NCI-H128 (cell line): ENCODE results near the gene MGME1.

Source experiments
- DNase-seq: peaks from one replicate; lab custom pipeline; 2025; ENCODE audit not compliant: unreplicated experiment; lab: John Stamatoyannopoulos, UW

The MGME1 gene

GRCh38 chr20:17968366-17969277 lies at the start of gene MGME1, which contains the start of gene SNX5:
TSS of gene MGME1 (plus strand) at chr20:17969018. CDS start at chr20:17969860, 842 bp downstream.
TSS of gene SNX5 (minus strand) at chr20:17968794. CDS start at chr20:17968425, 369 bp downstream.
- DNase-seq = peak; percentile 95

GRCh38 chr20:17919149-17919548 lies 49.7 kb upstream of the MGME1 start:
- DNase-seq = no peak

GRCh38 chr20:17921774-17922173 lies 47.0 kb upstream of the MGME1 start:
- no peak for DNase-seq

GRCh38 chr20:17925141-17925939 lies 43.5 kb upstream of the MGME1 start:
- DNase-seq = no peak

- no peak for DNase-seq
These were observed 42.9 kb upstream of the MGME1 start for GRCh38 chr20:17925940-17926300.

- DNase-seq = no peak
These were observed 40.6 kb upstream of the MGME1 start for GRCh38 chr20:17928211-17928611.

- no peak for DNase-seq
These were observed 40.0 kb upstream of the MGME1 start for GRCh38 chr20:17928633-17929311.

GRCh38 chr20:17931513-17931912 lies 37.3 kb upstream of the MGME1 start:
- no peak for DNase-seq

GRCh38 chr20:17932396-17932795 lies 36.4 kb upstream of the MGME1 start:
- DNase-seq = no peak

GRCh38 chr20:17933121-17933520 lies 35.7 kb upstream of the MGME1 start:
- no peak for DNase-seq

GRCh38 chr20:17933711-17934110 lies 35.1 kb upstream of the MGME1 start:
- DNase-seq = no peak

GRCh38 chr20:17934141-17934862 lies 34.5 kb upstream of the MGME1 start:
- DNase-seq = no peak

- no peak for DNase-seq
These were observed 33.6 kb upstream of the MGME1 start for GRCh38 chr20:17935186-17935585.

- no peak for DNase-seq
These were observed 33.1 kb upstream of the MGME1 start for GRCh38 chr20:17935761-17936160.

GRCh38 chr20:17936286-17936760 lies 32.5 kb upstream of the MGME1 start:
- no peak for DNase-seq

- no peak for DNase-seq
These were observed 31.8 kb upstream of the MGME1 start for GRCh38 chr20:17936761-17937732.

GRCh38 chr20:17938871-17939619 lies 29.8 kb upstream of the MGME1 start:
- DNase-seq = peak; percentile 34

GRCh38 chr20:17939622-17940223 lies 29.1 kb upstream of the MGME1 start:
- DNase-seq = no peak
